Astrocyte (in vitro differentiated cells and primary cell): Measurements from ENCODE around the gene RHOB. TPM values are rescaled to one million over a fixed set of nuclear protein-coding genes. Genes with fewer than 3 reads are reported as not detected.

Experiments
- DNase-seq: peaks from one replicate; pipeline ENCODE4 v3.0.0-alpha.2; 2010; ENCODE audit warnings: low read depth
- FAIRE-seq: peaks from 2 replicates; lab custom pipeline; 2011; peaks lifted over from hg19 to GRCh38; lab: Jason Lieb, UNC
- H2AFZ ChIP-seq: 2 replicates; pipeline ENCODE4 v1.6.0; 2012; ENCODE audit warnings: low read depth, low read length, inconsistent platforms
- H3K27ac ChIP-seq: 2 replicates; pipeline ENCODE4 v1.5.1; 2011; ENCODE audit warnings: low read depth, low read length, inconsistent platforms
- H3K27me3 ChIP-seq: 2 replicates; pipeline ENCODE4 v1.6.0; 2011; ENCODE audit warnings: low read length, inconsistent platforms; ENCODE audit not compliant: insufficient read depth
- H3K36me3 ChIP-seq: 2 replicates; pipeline ENCODE4 v1.5.1; 2011; ENCODE audit warnings: low read length, inconsistent platforms; ENCODE audit not compliant: insufficient read depth
- H3K4me1 ChIP-seq: 2 replicates; pipeline ENCODE4 v1.5.1; 2011; ENCODE audit warnings: low read length, inconsistent platforms; ENCODE audit not compliant: insufficient read depth
- H3K4me2 ChIP-seq: 2 replicates; pipeline ENCODE4 v1.6.0; 2012; ENCODE audit warnings: low read length, inconsistent platforms
- H3K4me3 ChIP-seq: 2 replicates; pipeline ENCODE4 v1.5.1; 2011; ENCODE audit warnings: low read depth, mild to moderate bottlenecking, low read length, inconsistent platforms; ENCODE audit not compliant: insufficient read depth
- H3K79me2 ChIP-seq: 2 replicates; pipeline ENCODE4 v1.6.0; 2012; ENCODE audit warnings: mild to moderate bottlenecking, low read length, inconsistent platforms; ENCODE audit not compliant: insufficient read depth
- H3K9ac ChIP-seq: 2 replicates; pipeline ENCODE4 v1.6.0; 2012; ENCODE audit warnings: mild to moderate bottlenecking, low read length, inconsistent platforms
- H3K9me3 ChIP-seq: 2 replicates; pipeline ENCODE4 v1.5.1; 2012; ENCODE audit warnings: low read depth, mild to moderate bottlenecking, low read length, inconsistent platforms; ENCODE audit not compliant: insufficient read depth
- H4K20me1 ChIP-seq: 2 replicates; pipeline ENCODE4 v1.6.0; 2012; ENCODE audit warnings: low read length, inconsistent platforms; ENCODE audit not compliant: insufficient read depth
- H3K27ac Mint-ChIP-seq: one replicate; pipeline ENCODE4 v1.8.0; 2021; ENCODE audit warnings: mild to moderate bottlenecking, mixed read lengths; ENCODE audit not compliant: unreplicated experiment
- H3K27me3 Mint-ChIP-seq: one replicate; pipeline ENCODE4 v1.8.0; 2021; ENCODE audit warnings: low read depth, mixed read lengths; ENCODE audit not compliant: unreplicated experiment
- H3K36me3 Mint-ChIP-seq: one replicate; pipeline ENCODE4 v1.8.0; 2021; ENCODE audit warnings: low read depth, mixed read lengths; ENCODE audit not compliant: unreplicated experiment
- H3K4me1 Mint-ChIP-seq: one replicate; pipeline ENCODE4 v1.8.0; 2021; ENCODE audit warnings: low read depth, mixed read lengths; ENCODE audit not compliant: unreplicated experiment
- H3K4me3 Mint-ChIP-seq: one replicate; pipeline ENCODE4 v1.8.0; 2021; ENCODE audit warnings: mild to moderate bottlenecking, moderate library complexity, mixed read lengths; ENCODE audit not compliant: unreplicated experiment
- H3K9me3 Mint-ChIP-seq: one replicate; pipeline ENCODE4 v1.8.0; 2021; ENCODE audit warnings: mild to moderate bottlenecking, mixed read lengths; ENCODE audit not compliant: unreplicated experiment
- CTCF ChIP-seq: IDR thresholded peaks from 2 replicates; pipeline ENCODE4 v1.5.1; 2011; ENCODE audit warnings: low read depth, mild to moderate bottlenecking, inconsistent platforms, low read length, moderate library complexity; ENCODE audit not compliant: insufficient read depth
- EZH2 ChIP-seq: IDR thresholded peaks from 2 replicates; pipeline ENCODE4 v1.6.1; 2012; ENCODE audit warnings: mild to moderate bottlenecking, low read length, inconsistent platforms; ENCODE audit not compliant: insufficient read depth
- total RNA-seq: library from RNA; stranded (reverse); gene quantifications from 2 replicates; pipeline ENCODE4 v1.2.1, GENCODE V29; 2021

Gene RHOB
- total RNA-seq, 1 donor from 2014 or later, result 161 TPM

GRCh38 chr2:20436716-20437470 is 10.0 kb upstream of the RHOB start:
- Mint-ChIP-seq H3K36me3 (no peaks in the 10 kb centered on the region), H3K27ac (no peak overlapping the region), H3K4me3 (no peak overlapping the region), H3K4me1 (peaks cover 10% of the 10 kb centered on the region), H3K27me3 (peaks cover 10% of the 10 kb centered on the region), H3K9me3 (peaks cover 2% of the 10 kb centered on the region)
- TF ChIP-seq EZH2 (no peak), CTCF (no peak)
- H3K79me2 ChIP-seq, result no peaks in the 10 kb centered on the region
- no peak for FAIRE-seq
- peaks cover 17% of the 10 kb centered on the region for H3K4me1 ChIP-seq
- no peak for DNase-seq
- H3K9me3 ChIP-seq, result no peaks in the 10 kb centered on the region
- no peak overlapping the region for H3K27ac ChIP-seq
- peaks cover 6% of the 10 kb centered on the region for H3K27me3 ChIP-seq
- no peak overlapping the region for H3K4me3 ChIP-seq
- no peaks in the 10 kb centered on the region for H4K20me1 ChIP-seq
- no peak overlapping the region for H3K4me2 ChIP-seq
- no peak overlapping the region for H2AFZ ChIP-seq
- no peak overlapping the region for H3K9ac ChIP-seq
- H3K36me3 ChIP-seq, result no peaks in the 10 kb centered on the region

GRCh38 chr2:20438334-20439192 is 8.3 kb upstream of the RHOB start:
- TF ChIP-seq CTCF, result no peak
- TF ChIP-seq EZH2, result no peak
- H2AFZ ChIP-seq, result peak overlapping the region; percentile 36

More at GRCh38 chr2:20438334-20439192, 8.3 kb upstream of the RHOB start:
- Histone ChIP-seq H4K20me1 (no peaks in the 10 kb centered on the region), H3K4me3 (peak overlapping the region; percentile 8), H3K27ac (peak overlapping the region; percentile 37), H3K9ac (peak overlapping the region; percentile 47), H3K79me2 (no peaks in the 10 kb centered on the region), H3K27me3 (no peaks in the 10 kb centered on the region), H3K4me2 (peak overlapping the region; percentile 62), H3K9me3 (no peaks in the 10 kb centered on the region), H3K4me1 (peaks cover 19% of the 10 kb centered on the region), H3K36me3 (no peaks in the 10 kb centered on the region)
- peaks cover 6% of the 10 kb centered on the region for H3K27me3 Mint-ChIP-seq
- peaks cover 12% of the 10 kb centered on the region for H3K4me1 Mint-ChIP-seq
- DNase-seq (peak; percentile 80), FAIRE-seq (no peak)
- H3K36me3 Mint-ChIP-seq, result no peaks in the 10 kb centered on the region
- peaks cover 2% of the 10 kb centered on the region for H3K9me3 Mint-ChIP-seq
- no peak overlapping the region for H3K4me3 Mint-ChIP-seq
- peak overlapping the region; percentile 16 for H3K27ac Mint-ChIP-seq
